HuH-7.5 (cell line): ENCODE measurements around the gene HTR4.
"Not testable (repeated sequence)": the region's sequence is repeated elsewhere in the genome, so short reads cannot be mapped to it uniquely, and the experiment has no call there.

Experiments used
- DNase-seq: peaks from one replicate; pipeline ENCODE4 v3.0.0; 2011; ENCODE audit warnings: low spot score

HTR4 gene, protein sequence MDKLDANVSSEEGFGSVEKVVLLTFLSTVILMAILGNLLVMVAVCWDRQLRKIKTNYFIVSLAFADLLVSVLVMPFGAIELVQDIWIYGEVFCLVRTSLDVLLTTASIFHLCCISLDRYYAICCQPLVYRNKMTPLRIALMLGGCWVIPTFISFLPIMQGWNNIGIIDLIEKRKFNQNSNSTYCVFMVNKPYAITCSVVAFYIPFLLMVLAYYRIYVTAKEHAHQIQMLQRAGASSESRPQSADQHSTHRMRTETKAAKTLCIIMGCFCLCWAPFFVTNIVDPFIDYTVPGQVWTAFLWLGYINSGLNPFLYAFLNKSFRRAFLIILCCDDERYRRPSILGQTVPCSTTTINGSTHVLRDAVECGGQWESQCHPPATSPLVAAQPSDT

DNA sequence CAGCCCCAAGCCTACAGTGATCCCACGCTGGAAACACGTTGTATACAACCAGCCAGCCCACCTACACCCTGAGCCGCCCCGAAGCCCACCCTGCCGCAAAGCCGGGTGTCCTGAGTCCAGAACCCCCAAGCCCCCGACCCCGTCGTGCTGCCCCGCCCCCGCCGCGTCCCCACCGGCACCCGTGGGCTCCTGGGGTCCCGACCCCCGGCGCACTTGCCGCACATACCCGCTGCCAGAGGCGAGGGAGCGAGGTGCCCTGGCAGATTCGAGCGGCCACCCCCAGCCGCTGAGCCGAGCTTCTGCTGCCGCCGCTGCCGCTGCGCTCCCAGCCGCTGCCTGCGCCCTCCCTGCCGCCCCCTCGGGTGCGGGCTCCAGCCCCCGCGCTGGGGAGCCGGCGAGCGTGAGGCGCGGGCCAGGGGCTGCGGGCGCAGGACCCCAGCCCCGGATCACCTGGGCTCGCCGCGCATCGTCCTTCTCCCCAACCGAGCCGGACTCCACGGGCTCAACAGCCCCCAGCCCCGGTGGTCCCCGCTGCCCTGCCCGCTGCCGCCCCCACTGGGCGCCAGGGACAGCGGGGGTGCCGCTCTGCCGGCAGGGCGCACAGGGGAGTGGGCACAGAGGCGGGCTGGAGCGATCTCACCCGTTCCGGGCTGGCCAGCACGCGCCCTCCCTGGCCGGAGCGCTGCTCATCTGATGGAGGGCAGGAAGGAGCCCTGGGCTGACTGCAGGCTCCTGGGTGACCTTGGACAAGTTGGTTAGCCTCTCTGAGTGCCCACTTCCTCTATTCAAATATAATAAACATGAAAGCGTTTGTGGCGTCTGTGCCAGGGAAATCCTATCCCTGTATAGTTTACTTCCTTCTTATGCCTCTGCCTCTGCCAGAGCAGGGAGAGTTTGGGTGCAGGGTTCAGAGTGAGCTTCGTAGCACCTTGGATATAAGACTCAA lies at the start of gene HTR4:
TSS of gene HTR4 (minus strand) at position 692 of the 946 bp plus-strand sequence. CDS start 17,513 bp downstream, outside the sequence.
- DNase-seq, result no peak

DNA sequence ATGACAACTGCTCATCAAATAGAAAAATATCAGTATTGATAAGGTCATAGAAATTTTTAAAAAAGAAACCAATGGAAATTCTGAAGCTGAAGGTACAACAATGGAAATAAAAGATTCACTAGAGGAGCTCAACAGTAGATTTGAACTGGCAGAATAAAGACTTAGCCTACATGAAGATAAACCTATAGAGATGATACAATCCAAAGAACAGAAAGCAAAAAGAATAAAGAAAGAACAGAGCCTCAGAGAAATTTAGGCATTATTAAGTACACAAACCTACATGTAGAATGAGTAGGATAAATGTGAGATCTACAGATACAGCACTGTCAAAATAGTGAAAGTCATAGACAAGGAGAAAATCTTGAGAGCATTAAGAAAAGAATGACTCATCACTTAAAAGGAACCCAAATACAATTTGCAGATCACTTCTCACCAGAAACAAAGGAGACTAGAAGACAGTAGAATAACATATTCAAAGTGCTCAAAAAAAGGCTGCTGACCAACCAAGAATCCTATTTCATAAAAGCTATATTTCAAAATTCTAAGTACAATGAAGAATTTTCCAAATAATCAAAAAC lies 47.8 kb upstream of the HTR4 start:
- no peak for DNase-seq

DNA sequence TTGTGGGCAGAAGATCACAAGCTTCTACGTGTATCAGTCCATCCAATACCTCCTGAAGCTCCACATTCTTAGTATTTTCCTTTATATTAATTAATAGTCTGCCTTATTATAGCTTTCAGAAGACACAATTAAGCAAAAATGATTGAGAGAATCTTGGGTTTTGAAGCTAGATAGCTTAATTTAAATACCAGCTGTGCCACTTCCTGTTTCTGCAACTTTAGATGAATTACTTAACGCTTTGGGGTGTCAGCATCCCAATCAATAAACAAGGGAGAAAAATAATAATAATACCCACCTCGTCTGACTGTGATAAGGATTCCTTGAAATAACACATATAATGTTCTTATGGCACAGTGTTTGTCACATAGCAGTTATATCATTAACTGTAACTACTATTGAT lies 44.7 kb upstream of the HTR4 start:
- DNase-seq, result no peak

DNA sequence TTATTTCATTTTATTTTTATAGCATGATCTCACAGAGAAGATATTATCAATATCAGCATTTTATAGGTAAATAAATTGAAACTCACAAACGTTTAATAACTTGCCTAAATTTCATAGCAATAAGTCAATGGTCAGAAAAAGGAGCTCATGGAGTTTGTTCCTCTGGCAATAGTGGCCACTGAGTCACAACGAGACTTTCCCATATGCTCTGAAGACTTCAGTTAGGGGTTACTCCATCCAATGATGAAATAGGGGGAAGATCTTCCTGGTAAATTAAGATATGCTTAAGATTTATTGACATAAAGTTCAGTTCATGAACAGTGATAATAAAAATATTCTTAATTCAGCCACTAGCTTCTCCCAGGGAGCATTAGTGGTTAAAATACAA lies 43.5 kb upstream of the HTR4 start:
- DNase-seq, result no peak

DNA sequence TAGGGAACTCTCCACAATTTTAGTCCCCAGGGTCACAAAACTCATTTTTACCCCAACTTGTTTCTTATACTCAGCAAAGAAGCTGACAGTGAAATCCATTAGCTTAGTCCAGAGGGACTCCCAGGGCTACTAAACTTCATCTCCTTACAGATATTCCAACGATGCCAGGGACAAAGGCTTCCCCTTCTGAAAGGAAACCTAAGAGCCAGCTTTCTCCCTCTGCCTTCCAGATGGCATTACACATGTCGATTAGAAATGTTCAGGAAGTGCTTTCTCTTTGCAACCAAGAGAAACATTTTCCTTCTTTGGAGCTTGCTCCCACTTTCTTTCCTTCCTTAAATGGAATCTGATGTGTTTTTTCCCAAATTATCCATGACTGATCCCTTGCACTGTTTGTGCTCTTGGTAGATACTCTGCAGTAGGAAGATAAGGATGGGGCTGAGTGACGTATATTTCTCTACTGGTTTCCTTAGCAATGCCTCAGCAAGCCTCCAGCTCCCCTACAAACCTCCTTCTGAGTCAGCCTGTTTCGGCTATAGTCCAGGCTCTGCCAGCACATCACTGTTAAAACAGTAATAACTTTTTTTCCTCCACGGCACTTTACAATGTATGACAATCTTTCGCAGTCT lies 43.0 kb upstream of the HTR4 start:
- DNase-seq, result no peak

DNA sequence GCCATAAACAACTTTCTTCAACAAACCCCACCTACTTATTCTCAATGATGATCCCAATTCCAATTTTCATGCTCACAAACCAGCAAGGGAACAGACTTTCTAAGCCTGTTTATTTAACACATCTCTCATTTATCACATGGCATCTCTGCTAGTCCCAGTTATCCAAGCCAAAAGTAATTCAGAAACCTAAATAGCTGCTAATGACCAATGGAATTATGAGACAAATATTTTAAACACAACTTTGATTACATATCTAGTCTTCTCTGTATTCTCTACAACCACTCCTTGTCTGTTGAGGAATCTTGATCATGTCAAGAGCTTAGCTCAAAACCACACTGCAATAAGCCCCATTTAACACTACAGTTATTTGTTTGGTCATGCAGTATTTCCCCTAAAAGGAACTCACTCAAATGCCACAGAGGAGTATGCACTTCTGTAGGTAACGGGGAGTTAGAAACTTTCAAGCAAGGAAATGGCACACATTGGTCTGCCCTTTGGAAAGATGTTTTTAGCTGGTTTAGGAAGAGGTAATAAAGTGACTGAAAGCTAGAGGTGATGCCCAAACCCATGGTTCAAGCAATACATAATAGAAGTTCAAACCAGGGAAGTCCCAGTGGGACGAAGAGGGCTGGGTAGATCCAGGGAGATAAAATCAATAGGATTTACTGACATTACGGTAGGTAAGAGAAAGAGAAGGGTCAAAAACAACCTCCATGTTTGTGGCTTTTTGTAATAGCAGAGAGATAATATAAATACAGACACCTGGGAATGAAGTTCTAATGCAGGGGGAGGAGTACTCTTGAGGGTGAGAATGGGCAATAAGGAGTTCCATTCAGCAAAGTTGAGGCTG lies 42.1 kb upstream of the HTR4 start:
- no peak for DNase-seq

DNA sequence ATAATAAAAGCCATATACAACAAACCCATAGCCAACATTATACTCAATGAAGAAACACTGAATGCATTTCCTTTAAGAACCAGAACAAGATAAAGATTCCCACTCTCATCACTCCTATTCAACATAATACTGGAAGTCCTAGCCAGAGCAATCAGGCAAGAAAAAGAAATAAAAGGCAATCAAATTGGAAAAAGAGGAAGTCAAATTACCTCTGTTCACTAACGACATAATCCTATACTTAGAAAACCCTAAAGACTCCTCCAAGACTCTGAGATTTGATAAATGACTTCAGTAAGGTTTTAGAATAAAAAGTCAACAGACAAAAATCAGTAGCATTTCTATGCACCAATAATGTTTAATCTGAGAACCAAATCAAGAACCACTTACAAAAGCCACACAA lies 36.6 kb upstream of the HTR4 start:
- DNase-seq, result no peak

DNA sequence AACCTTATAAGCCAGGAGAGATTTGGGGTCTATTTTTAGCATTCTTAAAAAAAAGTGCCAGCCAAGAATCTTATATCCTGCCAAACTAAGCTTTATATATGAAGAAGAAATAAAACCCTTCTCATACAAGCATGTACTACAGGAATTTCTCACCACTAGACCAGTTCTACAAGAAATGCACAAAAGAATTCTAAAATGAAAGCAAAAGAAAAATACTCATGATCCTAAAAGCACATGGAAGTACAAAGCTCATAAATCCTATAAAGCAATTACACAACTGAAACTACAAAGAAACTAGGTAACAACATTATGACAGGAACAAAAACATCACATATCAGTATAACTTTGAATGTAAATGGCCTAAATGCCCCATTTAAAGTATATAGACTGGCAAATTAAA lies 34.5 kb upstream of the HTR4 start:
- no peak for DNase-seq

DNA sequence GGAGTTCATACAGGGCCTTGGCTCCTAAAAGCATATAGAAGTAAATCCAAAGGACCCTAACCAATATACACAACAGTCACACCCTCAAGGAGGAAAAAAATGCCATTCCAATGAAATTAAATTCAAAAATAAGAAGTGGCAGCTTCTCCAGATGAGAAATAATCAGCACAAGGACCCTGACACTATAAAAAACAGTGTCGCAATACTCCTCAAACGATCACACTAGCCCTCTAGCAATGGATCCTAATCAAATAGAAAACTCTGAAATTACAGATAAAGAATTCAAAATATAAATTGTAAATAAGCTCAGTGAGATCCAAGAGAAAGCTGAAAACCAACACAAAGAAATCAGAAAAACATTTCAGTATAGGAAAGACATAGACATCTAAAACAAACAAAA lies 33.5 kb upstream of the HTR4 start:
- DNase-seq, result no peak

DNA sequence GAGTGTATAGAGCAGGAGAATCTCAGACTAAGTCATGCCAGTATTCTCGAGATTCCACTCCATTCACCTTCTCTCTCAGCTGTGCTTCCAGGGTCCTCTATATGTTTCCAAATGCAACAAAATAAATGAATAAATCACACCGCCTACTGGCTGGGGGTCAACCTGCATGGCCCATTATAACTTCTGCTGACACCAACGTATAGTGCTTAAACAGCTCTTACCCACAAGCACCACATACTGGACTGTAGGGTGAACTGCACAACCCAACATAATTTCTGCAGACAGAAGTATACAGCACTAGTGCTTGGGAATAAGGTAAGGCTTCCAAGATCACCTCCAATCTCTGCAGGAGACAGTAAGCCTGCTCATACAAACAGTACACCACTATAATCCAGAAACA lies 33.1 kb upstream of the HTR4 start:
- no peak for DNase-seq

DNA sequence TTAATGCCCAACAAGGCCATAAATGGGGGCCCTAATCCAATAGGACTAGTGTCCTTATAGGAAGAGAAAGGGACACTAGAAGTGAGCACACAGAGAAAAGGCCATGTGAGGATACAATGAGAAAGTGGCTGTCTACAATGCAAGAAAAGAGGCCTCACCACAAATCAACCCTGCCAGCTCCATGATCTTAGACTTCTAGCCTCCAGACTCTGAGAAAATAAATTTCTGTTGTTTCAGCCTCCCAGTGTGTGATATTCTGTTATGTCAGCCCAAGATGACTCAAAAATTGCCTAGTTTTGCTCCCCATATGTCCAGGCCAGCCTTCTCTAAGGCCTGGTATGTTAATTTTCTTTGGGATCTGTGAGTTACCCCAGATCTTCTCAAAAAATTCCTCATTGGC lies 32.3 kb upstream of the HTR4 start:
- no peak for DNase-seq

DNA sequence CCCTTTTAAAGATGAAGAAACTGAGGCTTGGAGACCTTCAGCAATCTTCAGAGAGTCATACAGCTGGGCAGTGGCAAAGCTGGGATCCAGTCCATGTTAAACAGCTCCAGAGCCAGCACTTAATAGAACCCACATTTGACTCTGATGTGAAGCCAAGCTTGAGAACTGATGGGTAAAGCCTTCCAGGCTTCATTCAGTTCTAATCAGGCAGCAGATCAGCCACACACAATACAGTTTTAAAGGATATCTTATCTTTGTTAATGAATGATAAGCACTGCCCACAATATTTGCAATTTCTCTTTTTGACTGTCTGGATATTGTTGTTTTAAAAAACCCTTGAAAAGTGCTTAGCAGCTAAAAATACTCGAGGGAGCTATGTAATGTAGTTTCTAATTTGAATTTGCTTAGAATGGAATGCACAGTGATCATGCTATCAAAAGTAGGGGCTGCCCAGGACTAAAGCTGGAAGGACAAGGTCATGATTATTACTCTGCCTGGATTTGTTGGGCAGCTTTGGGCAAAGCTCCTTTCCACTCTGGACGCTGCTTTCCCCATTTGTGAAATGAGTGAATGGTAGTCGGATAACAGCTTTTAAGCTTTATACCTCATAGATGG lies 31.3 kb upstream of the HTR4 start:
- no peak for DNase-seq

DNA sequence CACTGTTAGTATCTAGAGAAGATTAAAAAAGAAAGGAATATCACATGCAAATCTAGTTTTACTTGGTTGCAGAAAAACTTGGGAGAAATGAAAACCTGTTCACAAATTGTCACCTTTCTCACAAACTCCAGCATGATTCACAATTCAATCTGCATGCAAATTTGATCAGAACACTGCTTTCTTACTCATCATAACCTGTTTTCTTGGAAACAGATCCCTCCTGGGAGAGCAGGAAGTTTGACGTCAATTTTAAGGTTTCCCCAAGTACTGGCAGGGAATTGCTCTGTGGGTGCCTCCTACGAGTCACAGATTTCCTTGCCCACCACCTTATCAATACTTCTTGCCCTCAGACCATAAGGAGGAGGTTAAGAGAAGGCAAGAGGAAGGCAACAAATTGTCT lies 30.2 kb upstream of the HTR4 start:
- no peak for DNase-seq

DNA sequence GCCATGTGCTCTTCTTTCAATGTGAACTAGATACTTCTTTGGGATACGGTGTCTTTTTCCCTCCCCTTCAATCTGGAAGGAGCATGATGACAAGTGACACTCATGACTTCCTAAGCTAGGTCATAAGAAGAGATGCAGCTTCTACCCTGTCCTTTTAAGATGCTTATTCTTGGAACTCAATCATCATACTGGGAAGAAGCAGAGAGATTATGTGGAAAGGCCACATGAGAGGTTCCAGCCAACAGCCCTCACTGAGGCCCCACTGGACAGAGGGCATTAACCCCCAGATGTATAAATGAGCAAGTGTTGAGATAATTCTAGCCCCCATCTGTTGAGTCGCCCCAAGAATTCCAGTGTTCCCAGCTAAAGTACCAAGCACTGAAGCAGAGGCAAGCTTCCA lies 29.3 kb upstream of the HTR4 start:
- no peak for DNase-seq

DNA sequence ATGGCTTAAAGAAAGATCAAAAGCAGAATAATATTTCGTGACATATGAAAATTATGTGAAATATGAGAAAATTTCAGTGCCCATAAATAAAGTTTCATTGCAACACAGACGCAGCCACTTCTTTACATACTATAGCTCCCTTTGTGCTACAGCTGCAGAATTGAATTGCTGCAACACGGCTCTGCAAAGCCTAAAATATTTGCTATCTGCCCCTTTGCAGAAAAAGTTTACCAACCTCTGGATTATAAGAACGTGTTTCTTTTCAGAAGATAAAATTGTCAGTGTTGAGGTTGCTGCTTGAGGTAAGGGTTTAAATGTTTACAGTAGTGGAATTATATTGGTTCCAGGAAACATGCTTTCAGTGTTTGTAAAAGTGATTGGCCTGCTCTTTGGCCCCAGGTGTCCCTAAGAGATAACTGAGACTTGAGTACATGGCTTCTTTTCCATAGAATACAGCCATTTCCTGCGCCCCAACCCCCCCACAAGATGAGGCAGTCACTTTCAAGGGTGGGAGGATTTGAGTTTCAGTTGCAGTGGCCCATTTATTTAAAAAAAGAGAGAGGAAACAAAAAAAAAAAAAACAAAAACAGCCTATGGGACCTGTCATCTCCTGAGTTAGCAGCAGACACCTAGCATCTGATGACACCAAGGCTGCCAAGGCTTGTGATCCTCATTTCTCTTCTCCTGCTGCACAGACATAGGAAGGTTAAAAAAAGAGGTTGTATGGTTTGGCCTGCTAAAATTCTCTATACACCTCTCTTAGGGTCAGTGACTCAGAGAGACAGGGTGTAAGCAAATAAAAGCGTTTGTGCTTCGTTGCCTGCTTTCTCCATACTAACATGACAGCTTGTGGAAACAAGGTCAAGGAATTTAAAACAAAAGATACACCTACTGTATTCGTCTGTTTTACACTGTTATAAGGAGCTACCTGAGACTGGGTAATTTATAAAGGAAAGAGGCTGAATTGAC lies 28.0 kb upstream of the HTR4 start:
- DNase-seq, result no peak

DNA sequence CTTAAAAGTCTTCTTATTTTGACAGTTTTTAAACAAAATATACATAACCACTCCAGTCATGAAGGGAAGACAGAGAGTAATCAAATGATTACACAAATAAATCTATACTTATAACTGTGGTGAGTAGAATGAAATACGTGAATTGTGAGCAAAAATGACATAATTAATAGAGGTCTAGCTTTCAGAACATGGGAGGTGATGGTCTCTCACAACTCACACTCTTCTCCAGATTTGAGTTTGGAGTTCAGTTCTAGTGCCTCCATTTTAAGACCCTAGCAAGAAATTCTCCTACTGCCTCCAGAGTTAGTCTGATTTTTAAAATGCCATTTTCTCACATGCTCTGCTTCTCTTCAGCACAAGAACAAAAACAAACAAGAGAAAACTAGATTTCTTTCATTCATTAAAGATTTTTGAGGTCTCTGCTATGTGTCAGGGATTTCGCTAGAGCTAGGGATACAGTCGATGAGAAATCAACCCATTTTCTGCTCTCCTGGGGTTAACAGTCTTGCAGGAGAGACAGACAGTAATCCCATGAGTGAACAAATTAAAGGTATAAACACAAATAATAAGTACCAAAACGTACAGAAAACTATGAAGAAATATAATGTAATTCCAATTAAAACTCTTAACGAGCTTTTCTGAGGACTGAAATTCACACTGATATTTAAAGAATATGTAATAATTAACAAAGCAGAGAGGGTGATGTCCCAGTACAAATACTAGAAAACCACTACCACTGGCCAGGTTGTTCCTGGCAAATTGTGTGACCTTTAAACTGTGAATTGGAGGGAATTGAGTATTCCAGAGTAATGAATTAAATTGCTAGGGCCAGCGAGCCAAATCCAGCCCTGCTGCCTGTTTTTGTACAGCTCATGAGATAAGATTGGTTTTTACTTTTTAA lies 27.1 kb upstream of the HTR4 start:
- DNase-seq, result no peak

DNA sequence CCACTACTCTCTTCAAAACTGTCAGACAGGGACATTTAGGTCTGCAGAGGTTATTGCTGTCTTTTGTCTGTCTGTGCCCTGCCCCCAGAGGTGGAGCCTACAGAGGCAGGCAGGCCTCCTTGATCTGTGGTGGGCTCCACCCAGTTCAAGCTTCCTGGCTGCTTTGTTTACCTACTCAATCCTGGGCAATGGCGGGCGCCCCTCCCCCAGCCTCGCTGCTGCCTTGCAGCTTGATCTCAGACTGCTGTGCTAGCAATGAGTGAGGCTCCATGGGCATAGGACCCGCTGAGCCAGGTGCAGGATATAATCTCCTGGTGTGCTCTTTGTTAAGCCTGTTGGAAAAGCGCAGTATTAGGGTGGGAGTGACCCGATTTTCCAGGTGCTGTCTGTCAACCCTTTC lies 19.4 kb upstream of the HTR4 start:
- not testable (repeated sequence) for DNase-seq

DNA sequence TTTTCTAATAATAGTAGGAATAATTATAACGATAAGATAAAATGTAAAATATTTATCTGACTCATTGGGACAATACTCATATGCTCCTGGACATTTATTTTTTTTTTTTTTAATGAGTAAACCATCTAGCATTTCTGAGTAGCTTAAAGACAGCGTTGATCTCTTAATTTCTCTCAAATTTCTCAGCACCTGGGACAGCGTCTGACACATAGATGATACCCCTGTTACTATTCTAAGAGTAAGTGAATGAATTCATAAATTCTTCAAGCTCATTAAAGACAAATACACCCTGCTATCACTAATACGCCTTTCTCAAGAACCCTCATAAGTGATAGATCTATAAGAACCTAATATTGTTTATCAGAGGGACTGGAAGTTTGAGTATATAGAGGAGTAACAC lies 12.0 kb upstream of the HTR4 start:
- no peak for DNase-seq

DNA sequence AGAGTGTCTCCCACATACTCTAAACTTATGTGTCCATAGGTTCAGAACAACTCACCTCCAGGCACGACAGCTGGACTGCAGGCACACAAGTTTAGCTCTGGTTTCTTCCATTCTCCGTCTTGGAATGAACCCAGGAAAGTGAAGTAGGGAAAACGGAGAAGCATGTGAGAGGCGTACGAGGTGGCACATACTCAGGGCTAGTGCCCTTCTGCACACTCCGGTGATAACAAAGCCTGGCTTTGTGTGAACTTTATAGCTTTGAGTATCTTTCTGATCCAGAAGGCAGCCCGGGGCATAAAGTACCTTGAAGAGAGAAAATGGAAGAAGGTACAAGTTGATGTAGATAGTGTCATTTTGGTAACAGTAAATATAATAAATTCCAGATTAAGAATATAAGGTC lies 11.1 kb upstream of the HTR4 start:
- no peak for DNase-seq
